Stimulated activated CD8-positive, alpha-beta memory T cell treated with anti-CD3 and anti-CD28 coated beads, Interleukin-2, amount 100 ng/mL, for 1 hour (primary cell): ENCODE measurements around the gene CTSC.
"Not testable (repeated sequence)": the region's sequence is repeated elsewhere in the genome, so short reads cannot be mapped to it uniquely, and the experiment has no call there.

Experiments used
- DNase-seq, 2 donors: peaks; one replicate each; pipeline ENCODE4 v3.0.0-alpha.2; 2020; ENCODE audit warnings: low read depth in 2 of 2

CTSC gene

DNA sequence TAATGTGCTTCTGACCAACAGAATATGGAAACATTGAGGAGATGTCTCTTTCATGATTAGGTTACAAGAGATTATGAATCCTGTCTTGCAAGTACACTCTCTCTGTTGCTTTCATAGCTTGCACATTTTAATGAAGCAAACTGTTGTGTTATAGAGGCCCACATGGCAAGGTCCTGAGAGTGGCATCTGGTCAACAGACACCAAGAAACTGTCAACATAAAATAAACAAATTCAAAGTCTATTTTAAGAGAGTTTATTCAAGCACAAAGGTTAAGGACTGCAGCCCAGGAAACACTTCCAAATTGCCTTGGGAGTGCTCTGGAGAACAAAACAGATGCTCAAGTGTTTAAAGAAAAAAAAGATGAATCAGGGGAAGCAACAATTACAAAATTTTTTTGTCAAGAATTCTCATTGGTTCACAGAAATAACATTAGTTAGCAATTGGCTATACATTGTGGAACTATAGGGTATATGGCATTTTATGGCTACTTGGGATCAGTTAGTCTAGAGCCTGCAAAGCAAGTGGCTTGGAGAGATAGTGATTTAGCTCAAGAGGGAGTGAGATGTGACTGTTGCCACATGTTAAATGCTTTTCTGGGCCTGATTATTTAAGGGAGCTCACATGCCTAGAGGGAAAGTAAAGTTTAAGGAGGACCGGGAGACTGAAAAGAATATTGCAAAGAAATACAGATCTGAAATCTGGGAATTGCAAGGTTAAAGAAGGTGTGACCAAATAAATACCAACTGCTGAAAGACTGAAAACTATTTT lies 54.6 kb downstream of the CTSC start:
- DNase-seq: no peak

DNA sequence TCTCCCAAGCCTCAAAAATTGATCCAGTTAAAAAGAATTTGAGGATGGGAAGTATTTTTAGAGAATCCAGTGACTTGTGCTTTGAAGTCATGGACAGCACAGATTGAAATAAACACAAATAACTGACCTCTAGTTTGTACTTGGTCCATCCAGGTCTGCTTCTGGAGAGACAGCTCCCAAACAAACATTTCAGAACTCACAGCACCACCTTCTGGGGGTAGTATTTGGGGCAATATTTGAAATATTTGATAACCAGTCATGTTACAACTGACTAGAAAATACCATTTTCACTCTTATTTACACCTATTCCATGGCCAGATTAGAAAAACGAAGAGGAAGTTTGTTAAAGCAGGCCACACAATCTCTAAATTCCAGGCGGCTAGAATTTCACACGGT lies 56.2 kb downstream of the CTSC start:
- no peak for DNase-seq

DNA sequence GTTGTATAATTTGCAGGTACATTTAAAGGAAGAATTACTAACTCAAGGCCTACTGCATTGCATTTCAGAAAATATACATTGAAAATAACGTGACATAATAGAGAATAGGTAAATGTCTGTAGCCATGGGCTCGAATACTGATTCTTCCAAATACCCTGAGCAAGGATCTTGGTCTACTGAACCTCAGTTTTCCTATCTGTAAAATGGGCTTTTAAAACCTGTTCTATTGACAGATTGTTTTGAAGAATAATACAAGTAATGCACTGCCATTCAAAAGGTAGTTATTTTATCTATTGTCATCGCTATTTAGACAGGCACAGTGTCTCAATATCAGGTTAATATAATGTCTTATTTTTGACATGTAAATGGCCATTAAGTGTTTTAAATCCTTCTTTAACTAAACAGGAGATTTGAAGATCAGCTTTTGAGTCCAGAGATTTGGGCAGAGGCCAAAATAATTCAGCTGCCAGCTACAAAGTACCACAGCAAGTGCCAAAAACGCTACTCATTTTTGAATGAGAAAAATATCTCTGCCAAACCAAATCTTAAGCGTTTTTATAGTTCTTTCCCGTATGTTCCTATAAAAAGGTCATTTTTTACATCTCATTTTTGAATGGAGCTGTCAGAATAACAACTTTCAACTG lies 56.7 kb downstream of the CTSC start:
- DNase-seq: no peak

DNA sequence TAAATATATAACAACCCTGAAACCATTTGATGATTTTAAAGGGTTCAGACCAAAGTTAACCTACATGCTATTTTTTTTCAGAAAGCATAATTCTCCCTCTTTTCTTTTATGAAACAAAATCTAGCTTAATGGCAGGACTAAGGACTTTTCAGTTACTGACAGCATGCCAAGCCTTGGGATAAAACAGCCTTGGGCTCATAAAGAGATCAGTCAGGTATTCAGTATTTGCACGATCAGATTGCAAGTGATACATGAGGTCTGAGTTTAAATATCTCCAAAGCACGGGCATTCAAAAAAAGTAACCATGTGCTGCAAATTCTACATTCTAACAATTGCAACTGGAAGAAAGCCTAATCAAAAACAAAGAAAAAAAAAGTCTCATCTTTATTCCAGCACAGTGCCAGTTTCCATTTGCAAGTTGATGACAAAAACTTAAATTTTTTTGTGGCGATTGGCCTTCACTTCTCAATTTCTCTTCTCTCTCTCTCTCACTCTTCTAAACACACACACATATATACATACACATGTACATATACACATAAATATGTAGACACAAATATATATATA lies 60.1 kb downstream of the CTSC start:
- no peak for DNase-seq

DNA sequence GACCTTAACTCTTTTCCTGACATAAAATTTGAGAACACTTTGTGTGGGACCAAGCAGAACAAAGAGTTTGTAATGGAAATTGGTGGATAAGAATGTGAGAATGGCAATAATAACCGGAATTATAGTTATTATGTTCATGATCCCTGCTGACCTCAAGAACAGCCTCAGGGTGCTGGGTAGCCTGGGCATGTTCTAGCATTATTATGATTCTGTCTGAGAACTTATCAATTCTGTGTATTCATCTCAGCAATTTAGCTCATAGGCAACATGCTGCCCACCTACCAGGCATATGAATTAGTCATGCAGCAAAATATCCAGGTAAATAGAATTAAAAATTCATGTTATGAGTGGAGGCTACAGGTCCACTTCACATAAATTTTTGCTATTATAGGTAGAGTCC lies 61.9 kb downstream of the CTSC start:
- DNase-seq: no peak

DNA sequence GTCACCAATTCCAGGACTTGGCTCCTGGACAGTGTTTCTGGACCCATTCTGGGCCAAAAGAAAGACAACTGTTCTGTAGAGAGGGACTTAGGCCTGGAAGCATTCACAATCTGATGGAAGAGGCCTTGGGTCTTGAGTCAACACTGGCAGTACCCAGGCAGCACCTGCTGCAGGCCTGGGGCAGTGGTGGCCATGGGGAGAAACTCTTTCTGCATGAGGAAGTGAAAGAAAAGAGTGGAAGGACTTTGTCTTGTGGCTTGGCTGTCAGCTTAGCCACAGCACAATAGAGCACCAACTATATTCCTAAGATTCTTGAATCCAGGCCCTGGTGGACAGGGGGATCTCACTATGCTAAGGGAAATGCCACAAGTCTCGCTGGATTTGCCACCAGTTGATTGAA lies 70.6 kb downstream of the CTSC start:
- DNase-seq: no peak

DNA sequence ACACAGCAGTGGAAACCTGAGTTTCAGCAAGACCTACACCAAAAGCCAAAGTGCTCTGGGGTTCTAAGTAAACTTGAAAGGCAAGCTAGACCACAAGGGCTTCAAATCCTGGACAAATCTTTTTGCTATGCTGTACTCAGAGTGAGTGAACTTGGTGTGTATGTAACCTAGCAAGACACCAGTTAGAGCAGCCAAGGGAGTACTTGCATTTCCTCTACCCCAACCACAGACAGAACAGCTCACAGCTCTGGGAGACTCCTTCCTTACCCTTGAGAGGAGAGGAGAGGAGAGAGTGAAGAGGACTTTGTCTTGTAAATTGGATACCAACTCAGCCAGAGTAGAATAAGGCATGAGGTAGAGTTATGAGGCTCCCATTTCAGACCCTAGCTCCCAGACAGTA lies 71.4 kb downstream of the CTSC start:
- no peak for DNase-seq

DNA sequence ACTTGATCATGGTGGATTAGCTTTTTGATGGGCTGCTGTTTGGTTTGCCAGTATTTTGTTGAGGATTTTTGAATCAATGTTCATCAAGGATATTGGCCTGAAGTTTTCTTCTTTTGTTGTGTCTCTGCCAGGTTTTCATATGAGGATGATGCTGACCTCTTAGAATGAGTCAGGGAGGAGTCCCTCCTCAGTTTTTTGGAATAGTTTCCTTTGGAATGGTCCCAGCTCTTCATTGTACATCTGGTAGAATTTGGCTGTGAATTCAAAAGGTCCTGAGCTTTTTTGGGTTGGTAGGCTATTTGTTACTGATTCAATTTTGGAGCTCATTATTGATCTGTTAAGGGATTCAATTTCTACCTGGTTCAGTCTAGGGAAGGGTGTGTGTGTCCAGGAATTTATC lies 78.1 kb downstream of the CTSC start:
- no peak for DNase-seq

DNA sequence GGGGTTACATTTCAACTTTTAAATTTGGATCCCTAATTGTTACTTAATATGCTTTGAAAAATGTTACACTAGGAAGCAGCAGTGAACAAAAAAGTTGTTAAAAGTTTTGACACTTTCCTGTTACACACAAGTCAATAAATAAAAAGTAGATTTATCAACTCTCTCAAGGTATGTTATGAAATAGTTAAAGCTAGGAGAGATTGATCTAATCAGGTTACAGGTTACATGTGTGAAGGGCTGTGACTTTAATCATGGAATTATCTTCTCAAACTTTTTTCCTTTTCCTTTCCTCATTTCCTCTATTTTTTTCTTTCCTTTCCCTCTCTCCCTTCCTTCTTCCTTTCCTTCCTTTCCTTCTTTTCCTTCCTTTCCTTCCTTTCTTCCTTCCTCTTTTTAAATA lies 85.3 kb downstream of the CTSC start:
- DNase-seq: no peak

DNA sequence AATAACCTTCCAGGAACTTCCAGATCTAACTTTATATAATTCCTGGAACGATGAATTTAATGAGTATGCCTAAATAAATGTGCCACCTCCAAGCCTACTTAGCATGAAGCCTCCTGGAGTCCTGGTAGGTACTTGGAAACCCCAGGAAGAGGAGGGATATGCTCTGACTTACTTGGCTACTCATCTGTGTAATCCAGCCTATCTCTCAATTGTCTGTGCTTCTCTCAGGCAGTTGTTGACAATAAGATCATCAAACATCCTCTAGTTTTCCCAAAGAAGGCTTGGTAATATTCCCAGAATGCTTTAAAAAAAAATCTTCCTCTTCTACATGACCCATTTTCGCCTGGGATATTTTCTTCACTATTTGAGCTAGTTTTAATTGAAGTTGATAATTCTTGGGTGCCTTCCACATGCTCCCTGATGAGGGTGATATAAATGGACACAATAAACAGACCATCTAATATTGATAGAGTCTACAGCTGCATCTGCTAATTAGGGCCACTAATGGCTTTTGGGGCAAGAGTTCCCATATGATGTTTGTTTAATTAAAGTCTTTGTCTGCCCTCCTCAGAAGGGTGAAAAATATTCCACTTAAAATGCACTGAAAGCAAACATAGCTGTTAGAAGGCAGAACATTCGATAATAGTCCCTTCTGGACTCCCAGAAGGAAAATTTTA lies 86.8 kb downstream of the CTSC start:
- no peak for DNase-seq

DNA sequence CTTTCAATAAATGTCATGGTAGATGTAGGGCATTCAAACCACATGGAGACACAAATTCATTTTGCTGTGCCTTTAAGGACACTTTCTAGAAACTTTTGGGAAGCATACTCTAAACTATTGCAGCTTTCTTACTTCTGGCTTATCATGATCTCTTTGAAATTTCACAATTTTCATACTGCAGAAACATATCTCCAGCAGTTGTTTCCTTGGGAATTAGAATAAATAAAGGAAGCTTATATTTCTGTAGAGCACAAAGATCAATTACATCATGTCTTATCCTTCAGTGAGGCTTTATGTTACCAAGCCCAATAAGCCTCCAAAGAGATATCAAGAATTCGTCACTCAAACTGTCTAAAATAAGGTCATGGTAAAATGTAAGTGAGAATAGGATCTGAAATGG lies 87.8 kb downstream of the CTSC start:
- no peak for DNase-seq

DNA sequence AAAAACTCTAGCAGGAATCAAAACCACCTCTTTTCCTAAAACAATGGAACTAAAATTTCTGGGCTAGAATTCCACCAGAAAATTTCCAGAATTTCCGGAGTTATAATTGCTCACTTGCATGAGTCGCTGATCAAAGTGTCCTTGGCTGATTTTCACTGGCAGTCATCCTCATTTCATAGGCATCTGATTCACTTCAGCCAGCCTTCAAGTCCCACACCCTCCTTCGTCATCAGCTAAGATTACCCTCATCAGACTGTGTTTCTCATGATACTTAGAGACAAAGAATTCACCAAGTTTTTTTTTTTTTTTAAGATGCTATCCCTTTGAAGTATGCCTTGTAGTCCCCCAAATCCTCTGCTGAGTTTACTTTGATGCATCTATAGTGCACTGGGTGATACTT lies 90.8 kb downstream of the CTSC start:
- DNase-seq: no peak

DNA sequence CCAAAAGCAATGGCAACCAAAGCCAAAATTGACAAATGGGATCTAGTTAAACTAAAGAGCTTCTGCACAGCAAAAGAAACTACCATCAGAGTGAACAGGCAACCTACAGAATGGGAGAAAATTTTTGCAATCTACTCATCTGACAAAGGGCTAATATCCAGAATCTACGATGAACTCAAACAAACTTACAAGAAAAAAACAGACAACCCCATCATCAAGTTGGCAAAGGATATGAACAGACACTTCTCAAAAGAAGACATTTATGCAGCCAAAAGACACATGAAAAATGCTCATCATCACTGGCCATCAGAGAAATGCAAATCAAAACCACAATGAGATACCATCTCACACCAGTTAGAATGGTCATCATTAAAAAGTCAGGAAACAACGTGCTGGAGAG lies 92.0 kb downstream of the CTSC start:
- DNase-seq: not testable (repeated sequence)
